Activated CD8-positive, alpha-beta T cell treated with anti-CD3 and anti-CD28 coated beads for 36 hours (primary cell): ENCODE data around the gene LYRM4. TPM values are rescaled to one million over a fixed set of nuclear protein-coding genes. Genes with fewer than 3 reads are reported as not detected.

Experiments
- ATAC-seq: fragments of 200-7000 bp; cut with Tn5 transposase; one replicate; pipeline ENCODE4 v1.10.0; 2021; ENCODE audit warnings: mild to moderate bottlenecking, moderate library complexity
- CTCF ChIA-PET: fragments of 350-600 bp; sonication (Branson Sonifier 250); formaldehyde crosslinking; loops from one replicate; lab custom pipeline; 2021; ENCODE audit warnings: antibody characterized with exemption; lab: Charles Lee
- POLR2A ChIA-PET: fragments of 350-600 bp; sonication (Branson Sonifier 250); formaldehyde crosslinking; loops from one replicate; lab custom pipeline; 2021; ENCODE audit warnings: antibody characterized with exemption; lab: Charles Lee
- DNase-seq: peaks from one replicate; pipeline ENCODE4 v3.0.0-alpha.2; 2020
- H3K27ac Mint-ChIP-seq: one replicate; pipeline ENCODE4 v1.8.0; 2021; ENCODE audit warnings: mild to moderate bottlenecking, mixed read lengths
- H3K27me3 Mint-ChIP-seq: one replicate; pipeline ENCODE4 v1.8.0; 2021; ENCODE audit warnings: mixed read lengths
- H3K36me3 Mint-ChIP-seq: one replicate; pipeline ENCODE4 v1.8.0; 2021; ENCODE audit warnings: low read depth, mixed read lengths
- H3K4me1 Mint-ChIP-seq: one replicate; pipeline ENCODE4 v1.8.0; 2021; ENCODE audit warnings: low read depth, mixed read lengths
- H3K4me3 Mint-ChIP-seq: one replicate; pipeline ENCODE4 v1.8.0; 2021; ENCODE audit warnings: mild to moderate bottlenecking, moderate library complexity, mixed read lengths
- H3K9me3 Mint-ChIP-seq: one replicate; pipeline ENCODE4 v1.8.0; 2021; ENCODE audit warnings: mixed read lengths
- CTCF ChIP-seq: fragments of 200-600 bp; IDR thresholded peaks from one replicate; pipeline ENCODE4 v1.8.0; 2022; ENCODE audit warnings: antibody characterized with exemption, mild to moderate bottlenecking
- intact Hi-C: fragments of 100-400 bp; cut with micrococcal nuclease; formaldehyde crosslinking; loops from one replicate; pipeline ENCODE4 v1.10.0; 2022
- total RNA-seq, 2 experiments: library from RNA; stranded (reverse); gene quantifications; one replicate each; pipeline ENCODE4 v1.2.3, GENCODE V29; 2021

LYRM4 gene
- total RNA-seq, 2 experiments from 2014 or later: 43.5 to 50.6 TPM

DNA sequence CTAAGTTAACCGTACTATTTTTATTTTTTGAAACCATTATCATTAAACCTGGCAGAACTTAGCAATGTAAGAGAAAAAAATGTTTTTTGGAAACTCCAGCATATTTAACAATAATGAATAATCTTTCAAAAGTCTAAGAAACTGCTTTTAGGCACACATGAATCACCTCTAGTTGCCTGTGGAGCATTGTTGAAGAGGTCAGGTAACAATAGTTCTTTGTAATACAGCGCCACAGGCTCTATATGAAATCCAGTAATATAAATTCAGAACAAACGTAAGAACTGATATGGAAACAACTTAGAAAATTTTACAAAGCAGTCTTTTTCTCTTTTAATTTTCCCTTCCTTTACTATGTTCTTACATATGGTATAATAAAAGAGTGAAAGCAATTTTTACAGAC, 10.3 kb downstream of the LYRM4 start:
- TF ChIP-seq CTCF: no peak
- ChIA-PET POLR2A (no interaction called here), CTCF (no interaction called here)
- Mint-ChIP-seq H3K4me1 (peaks cover 10% of the 10 kb centered on the region), H3K36me3 (peaks cover 34% of the 10 kb centered on the region), H3K9me3 (no peaks in the 10 kb centered on the region), H3K27me3 (no peaks in the 10 kb centered on the region), H3K4me3 (no peak overlapping the region), H3K27ac (no peak overlapping the region)
- ATAC-seq: no peak
- intact Hi-C loops: no loop called here
- DNase-seq: no peak

DNA sequence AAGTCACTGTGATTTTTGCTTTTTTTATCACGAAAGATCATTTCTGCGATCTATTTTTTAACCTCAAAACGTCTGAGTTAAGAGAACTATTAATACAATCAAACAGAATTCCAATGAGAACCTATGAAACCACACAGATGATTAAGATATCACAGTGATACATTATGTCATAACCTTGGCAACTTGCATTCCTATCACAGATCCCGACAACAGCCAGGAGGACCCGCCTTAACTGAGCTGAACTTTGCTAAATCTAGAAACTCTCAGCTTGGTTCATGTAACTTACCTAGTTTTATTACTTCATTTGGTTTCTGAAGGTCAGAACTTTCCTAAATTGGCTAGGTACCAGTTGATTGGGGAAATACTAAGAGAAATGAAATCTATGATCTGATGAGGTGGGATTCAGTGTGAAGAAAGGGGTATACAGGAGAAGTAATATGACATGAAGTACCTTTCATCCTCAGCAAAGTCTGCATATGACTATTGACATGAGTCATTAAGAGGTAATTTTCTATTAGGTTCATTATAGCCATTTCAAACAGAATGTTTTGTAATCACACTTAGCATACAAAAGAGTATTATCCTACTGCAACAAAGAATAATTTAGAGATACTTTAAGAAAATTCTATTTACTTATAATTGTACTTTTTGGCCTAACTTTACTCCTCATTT, 11.2 kb downstream of the LYRM4 start:
- no peak for TF ChIP-seq CTCF
- no peaks in the 10 kb centered on the region for H3K27me3 Mint-ChIP-seq
- peaks cover 31% of the 10 kb centered on the region for H3K36me3 Mint-ChIP-seq
- POLR2A ChIA-PET: no interaction called here
- intact Hi-C loops: no loop called here
- ATAC-seq (no peak), DNase-seq (no peak)
- CTCF ChIA-PET: interaction anchor here (1.6 to 1.9 kb wide), 2 partner anchors 14 to 106 kb away, joined by 4 to 6 read pairs; no protein-coding TSS in a partner anchor
- no peaks in the 10 kb centered on the region for H3K9me3 Mint-ChIP-seq
- no peak overlapping the region for H3K27ac Mint-ChIP-seq
- no peak overlapping the region for H3K4me3 Mint-ChIP-seq
- H3K4me1 Mint-ChIP-seq: peaks cover 10% of the 10 kb centered on the region

DNA sequence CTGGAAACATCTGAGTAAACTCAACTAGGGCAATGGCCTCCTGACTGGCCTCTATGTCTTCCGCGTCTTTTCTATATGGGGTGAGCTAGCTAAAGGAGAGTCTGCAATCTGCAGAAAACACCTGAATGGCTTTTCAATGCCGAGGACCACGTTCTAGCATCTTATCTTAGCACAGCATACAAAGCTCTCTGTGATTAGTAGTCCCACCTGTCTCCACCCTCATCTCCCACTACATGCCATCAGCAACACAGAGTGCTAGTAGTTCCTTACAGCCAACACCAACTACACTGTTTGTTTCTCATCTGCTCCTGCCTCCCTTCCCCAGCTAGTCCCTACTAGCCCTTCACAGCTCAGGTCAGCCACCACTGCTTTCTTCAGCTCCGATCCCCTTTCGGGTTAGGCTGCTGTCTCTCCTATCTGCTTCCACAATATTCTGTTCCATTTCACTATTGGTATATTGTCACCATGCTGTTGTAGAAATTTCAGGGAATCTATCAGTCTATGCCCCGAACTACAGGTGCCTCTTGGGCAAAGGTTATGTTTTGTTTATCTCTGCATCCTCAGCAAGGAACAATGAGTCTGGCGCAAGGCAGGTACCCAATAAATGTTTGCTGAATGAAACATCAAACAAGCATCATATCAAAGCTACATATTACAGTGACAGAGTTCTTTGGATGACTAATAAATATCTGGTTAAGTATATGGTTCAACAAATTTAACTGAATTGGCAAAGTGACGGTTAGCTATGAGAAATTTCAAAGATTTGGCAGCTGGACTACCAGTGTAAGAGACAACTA, 12.2 kb downstream of the LYRM4 start:
- Mint-ChIP-seq H3K4me3 (no peak overlapping the region), H3K9me3 (no peaks in the 10 kb centered on the region), H3K27me3 (no peaks in the 10 kb centered on the region), H3K27ac (no peak overlapping the region), H3K4me1 (peaks cover 10% of the 10 kb centered on the region), H3K36me3 (peaks cover 23% of the 10 kb centered on the region)
- intact Hi-C loops: no loop called here
- DNase-seq (no peak), ATAC-seq (no peak)
- no peak for TF ChIP-seq CTCF
- ChIA-PET POLR2A (interaction anchor here (1.0 to 1.3 kb wide), 2 partner anchors 11 to 27 kb away, joined by 3 read pairs; no protein-coding TSS in a partner anchor), CTCF (interaction anchor here (0.7 to 1.9 kb wide), 4 partner anchors 13 to 131 kb away, joined by 3 to 6 read pairs (median 4); no protein-coding TSS in a partner anchor)

GRCh38 chr6:5247201-5247600, 13.5 kb downstream of the LYRM4 start:
- no peaks in the 10 kb centered on the region for H3K27me3 Mint-ChIP-seq
- DNase-seq (no peak), ATAC-seq (no peak)
- peaks cover 16% of the 10 kb centered on the region for H3K36me3 Mint-ChIP-seq
- no peak for TF ChIP-seq CTCF
- ChIA-PET CTCF (interaction anchor here (1.5 kb wide), 1 partner anchor 15 kb away, joined by 3 read pairs; the partner anchor contains the start of gene FARS2), POLR2A (interaction anchor here (0.5 to 1.3 kb wide), 2 partner anchors 10 to 1338 kb away, joined by 3 to 6 read pairs; no protein-coding TSS in a partner anchor)
- no peak overlapping the region for H3K27ac Mint-ChIP-seq
- H3K9me3 Mint-ChIP-seq: no peaks in the 10 kb centered on the region
- peaks cover 10% of the 10 kb centered on the region for H3K4me1 Mint-ChIP-seq
- no peak overlapping the region for H3K4me3 Mint-ChIP-seq
- intact Hi-C loops: no loop called here
